Ovary (tissue), 9 donors: ENCODE measurements around the gene TP53I3. TPM values are rescaled to one million over a fixed set of nuclear protein-coding genes. Genes with fewer than 3 reads are reported as not detected.
A peak's percentile ranks its signal among the peaks of the same experiment; 100 is the strongest.

Experiments
- DNase-seq, 5 donors: peaks; one replicate each; pipeline ENCODE4 v3.0.0-alpha.2; 2019 to 2020
- H3K27ac ChIP-seq, 2 donors: fragments of 200-600 bp; one replicate each; pipeline versions ENCODE4 v1.5.1 to v1.8.0; 2019 to 2022
- H3K27me3 ChIP-seq: fragments of 200-600 bp; one replicate; pipeline ENCODE4 v1.8.0; 2022
- H3K36me3 ChIP-seq: fragments of 200-600 bp; sonication (generic); one replicate; pipeline ENCODE4 v1.5.1; 2019
- H3K4me1 ChIP-seq: one replicate; pipeline ENCODE4 v1.8.1; 2013; ENCODE audit warnings: mild to moderate bottlenecking, moderate library complexity; ENCODE audit not compliant: insufficient read depth
- H3K4me3 ChIP-seq: fragments of 200-600 bp; sonication (generic); one replicate; pipeline ENCODE4 v1.5.1; 2017
- H3K9me3 ChIP-seq, 2 donors: fragments of 200-600 bp in 1 of 2; sonication (generic) in 1 of 2; one replicate each; pipeline versions ENCODE4 v1.5.1 to v1.8.1; 2013 to 2019; ENCODE audit warnings: mild to moderate bottlenecking in 1 of 2, moderate library complexity in 1 of 2
- CTCF ChIP-seq, 3 donors: fragments of 450-650 bp in 2 of 3; fragments of 200-600 bp in 1 of 3; IDR thresholded peaks; one replicate each; pipeline versions ENCODE4 v1.5.1 to v1.8.0; 2016 to 2022; ENCODE audit warnings: antibody characterized with exemption in 3 of 3, mild to moderate bottlenecking in 1 of 3
- EP300 ChIP-seq: sonication (generic); formaldehyde crosslinking; IDR thresholded peaks from one replicate; pipeline ENCODE4 v1.6.1; 2017; ENCODE audit warnings: antibody characterized with exemption
- POLR2A ChIP-seq: fragments of 450-650 bp; IDR thresholded peaks from one replicate; pipeline ENCODE4 v1.6.1; 2017; ENCODE audit warnings: antibody characterized with exemption, mild to moderate bottlenecking, moderate library complexity
- WGBS, 3 donors: extraction: QIAGEN DNeasy Blood & Tissue Kit in 1 of 3; methylation state at CpG; one replicate each; pipeline versions ENCODE4 v1.1.5 to v1.1.7; 2013 to 2017; 5-methylcytosine and 5-hydroxymethylcytosine counted together
- intact Hi-C, 4 donors: fragments of 100-400 bp; cut with DNase I; formaldehyde crosslinking; loops; one replicate each; pipeline versions ENCODE4 v1.11.0 to v1.15.1; 2022 to 2023
- polyA plus RNA-seq, 2 donors: library from polyadenylated mRNA; stranded (reverse); fragments of 200-250 nt in 1 of 2; fragments of 350-450 nt in 1 of 2; fragmentation: Illumina TruSeq in 1 of 2; extraction: RNeasy Lipid Tissue Mini Kit (QIAGEN cat#74804) in 1 of 2; gene quantifications; one replicate each; pipeline ENCODE4 v1.2.3, GENCODE V29; 2013 to 2014
- total RNA-seq, 7 donors: library from RNA; depleted of rRNA in 2 of 7; stranded (reverse); fragments of >200 nt in 2 of 7; fragmentation: NEBNext Ultra II Directional in 3 of 7; extraction: Animal tissue kit (Norgen Biotek cat#: 25700) in 3 of 7; gene quantifications; one replicate each; pipeline versions ENCODE4 v1.1.0 to v1.2.4, GENCODE V29; 2016 to 2023
- donor health status: DM: no; HTN: no; CAD: no; lungs with moderate emphysema.
- donor health status: DM: no; HTN: no; CAD: no.
- donor health status: Bipolar disorder and iron deficiency.
- donor health status: DM: yes; HTN: yes; CAD: no.
- donor health status: DM: no; HTN: no; CAD: no.
- donor health status: DM: yes; HTN: yes; CAD: no.

The TP53I3 gene
- total and polyA plus RNA-seq, 9 donors = 1.6 to 28.1 (median 10.3) TPM

- no peak for TF ChIP-seq CTCF (IDR thresholded peaks at IDR 0.05)
- TF ChIP-seq POLR2A = no peak
- no peak for TF ChIP-seq EP300
- DNase-seq = peak in 1 of 5 donors; percentile 29
- H3K36me3 ChIP-seq = no peaks in the 10 kb centered on the region
- H3K27me3 ChIP-seq = no peaks in the 10 kb centered on the region
- H3K4me3 ChIP-seq = no peak overlapping the region
- intact Hi-C loops = loop anchor here in 1 of 4 donors (5.0 kb wide), 1 partner anchor 293 kb away; no protein-coding TSS in a partner anchor
- 53 to 79% (median 58%) methylated on average over 2 of the region's 2 CpGs for WGBS, 3 donors
- no peak overlapping the region for H3K27ac ChIP-seq
- H3K4me1 ChIP-seq = peaks cover 3% of the 10 kb centered on the region
- no peaks in the 10 kb centered on the region for H3K9me3 ChIP-seq
These were observed 4.3 kb upstream of the TP53I3 start for GRCh38 chr2:24088821-24089359.

GRCh38 chr2:24087032-24087431, 2.4 kb upstream of the TP53I3 start:
- 81 to 93% (median 85%) methylated on average over 3 of the region's 3 CpGs for WGBS, 3 donors
- intact Hi-C loops = loop anchor here in 1 of 4 donors (5.0 kb wide), 1 partner anchor 295 kb away; no protein-coding TSS in a partner anchor
- no peaks in the 10 kb centered on the region for H3K36me3 ChIP-seq
- no peaks in the 10 kb centered on the region for H3K9me3 ChIP-seq
- H3K27ac ChIP-seq = no peak overlapping the region
- peaks cover 5% of the 10 kb centered on the region for H3K4me1 ChIP-seq
- no peak overlapping the region for H3K4me3 ChIP-seq
- H3K27me3 ChIP-seq = no peaks in the 10 kb centered on the region
- DNase-seq = no peak
- no peak for TF ChIP-seq CTCF (IDR thresholded peaks at IDR 0.05)
- no peak for TF ChIP-seq EP300
- TF ChIP-seq POLR2A = no peak

- Histone ChIP-seq H3K4me1 (peaks cover 5% of the 10 kb centered on the region), H3K4me3 (no peak overlapping the region), H3K9me3 (no peaks in the 10 kb centered on the region), H3K27ac (no peak overlapping the region), H3K36me3 (no peaks in the 10 kb centered on the region), H3K27me3 (no peaks in the 10 kb centered on the region)
- intact Hi-C loops = loop anchor here in 1 of 4 donors (5.0 kb wide), 1 partner anchor 296 kb away; no protein-coding TSS in a partner anchor
- no peak for TF ChIP-seq CTCF (IDR thresholded peaks at IDR 0.05)
- TF ChIP-seq EP300 = no peak
- TF ChIP-seq POLR2A = no peak
- DNase-seq = no peak
- WGBS, 3 donors = 89 to 91% (median 91%) methylated on average over 1 of the region's 1 CpG
These were observed 1.6 kb upstream of the TP53I3 start for GRCh38 chr2:24086241-24086640.

- Histone ChIP-seq H3K27ac (peak overlapping the region; percentile 65 to 69), H3K36me3 (no peaks in the 10 kb centered on the region), H3K4me1 (peaks cover 5% of the 10 kb centered on the region), H3K9me3 (no peaks in the 10 kb centered on the region), H3K4me3 (peak overlapping the region; percentile 55), H3K27me3 (no peaks in the 10 kb centered on the region)
- DNase-seq = no peak
- WGBS, 3 donors = 2 to 4% (median 4%) methylated on average over 11 of the region's 11 CpGs
- no peak for TF ChIP-seq CTCF (IDR thresholded peaks at IDR 0.05)
- TF ChIP-seq EP300 = no peak
- no peak for TF ChIP-seq POLR2A
- intact Hi-C loops = loop anchor here in 2 of 4 donors (2.0 to 5.0 kb wide), 2 partner anchors 158 to 297 kb away; partner anchors contain the start of gene ATAD2B (in 1 of the 2)
These were observed 511 bp upstream of the TP53I3 start for GRCh38 chr2:24085200-24085489.
